GM21825 (cell line): ENCODE measurements around the gene MRPS16.

ENCODE experiments used
- ATAC-seq: cut with Tn5 transposase; IDR thresholded peaks from one replicate; pipeline ENCODE4 v1.9.1; 2021; ENCODE audit warnings: mild to moderate bottlenecking, moderate library complexity; ENCODE audit not compliant: unreplicated experiment

Gene MRPS16

DNA sequence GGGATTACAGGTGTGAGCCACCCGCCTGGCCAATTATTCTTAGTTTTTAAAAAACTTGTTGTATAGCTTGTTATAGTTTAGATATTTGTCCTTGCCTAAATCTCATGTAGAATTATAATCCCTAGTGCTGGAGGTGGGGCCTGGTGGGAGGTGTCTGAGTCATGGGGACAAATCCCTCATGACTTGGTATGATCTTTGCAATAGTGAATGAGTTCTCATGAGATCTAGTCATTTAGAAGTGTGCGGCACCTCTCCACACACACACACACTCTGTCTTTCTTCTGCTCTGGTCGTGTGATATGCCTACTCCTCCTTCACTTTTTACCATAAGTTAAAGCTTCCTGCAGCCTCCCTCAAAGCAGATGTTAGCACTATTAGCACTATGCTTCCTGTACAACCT, 47.4 kb downstream of the MRPS16 start:
- no peak for ATAC-seq
